Posterior vena cava (tissue), 2 donors: Measurements from ENCODE around the gene FOXD3. TPM values are rescaled to one million over a fixed set of nuclear protein-coding genes. Genes with fewer than 3 reads are reported as not detected.

Source experiments
- DNase-seq: peaks from one replicate; pipeline ENCODE4 v3.0.0-alpha.2; 2020; ENCODE audit warnings: low spot score
- intact Hi-C, 2 donors: fragments of 100-400 bp; cut with DNase I; formaldehyde crosslinking; loops; one replicate each; pipeline versions ENCODE4 v1.14.1 to v1.14.2; 2022 to 2023
- total RNA-seq, 2 donors: library from RNA; stranded (reverse); fragmentation: NEBNext Ultra II Directional; extraction: Animal tissue kit (Norgen Biotek cat#: 25700); gene quantifications; one replicate each; pipeline ENCODE4 v1.2.1, GENCODE V29; 2021
- donor health status: DM: yes; HTN: yes; CAD: no.
- donor health status: DM: yes; HTN: yes; CAD: no.

Gene FOXD3
- total RNA-seq, 2 donors from 2014 or later, result 0.14 to 0.19 TPM

DNA sequence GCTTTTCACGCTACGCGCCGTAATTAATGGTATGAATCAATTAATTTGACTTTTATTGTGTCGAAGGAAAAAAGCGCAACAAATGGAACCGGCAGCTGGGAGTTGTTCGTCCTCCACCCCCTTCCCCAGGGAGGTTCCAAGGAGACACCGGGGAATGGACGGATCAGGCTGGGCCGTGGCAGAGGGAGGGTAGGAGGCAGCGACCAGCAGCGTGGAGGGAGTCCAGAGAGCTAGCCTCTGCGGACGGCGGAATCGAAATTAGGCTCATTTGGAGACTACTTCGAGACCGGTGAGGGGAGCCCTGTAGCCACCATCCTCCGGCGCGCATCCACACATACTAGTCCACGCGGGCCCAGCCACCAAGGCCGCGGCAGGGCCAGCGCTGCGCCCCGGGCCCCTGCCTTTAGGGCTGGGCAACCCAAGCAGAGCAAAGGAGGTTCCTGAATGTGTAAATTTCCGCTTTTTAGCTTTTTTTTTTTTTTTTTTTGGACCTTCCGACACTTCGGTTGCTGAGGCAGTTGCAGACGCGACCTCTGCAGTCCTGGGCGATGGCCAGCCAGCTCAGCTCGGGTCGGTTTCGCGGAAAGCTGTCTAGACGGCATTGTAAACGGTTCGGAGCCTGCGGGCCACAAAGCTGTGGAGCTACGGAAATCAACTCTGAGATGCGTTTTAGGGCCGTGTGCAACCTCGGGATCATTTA, 2.2 kb upstream of the FOXD3 start:
- DNase-seq, result no peak
- intact Hi-C loops, result no loop called here

DNA sequence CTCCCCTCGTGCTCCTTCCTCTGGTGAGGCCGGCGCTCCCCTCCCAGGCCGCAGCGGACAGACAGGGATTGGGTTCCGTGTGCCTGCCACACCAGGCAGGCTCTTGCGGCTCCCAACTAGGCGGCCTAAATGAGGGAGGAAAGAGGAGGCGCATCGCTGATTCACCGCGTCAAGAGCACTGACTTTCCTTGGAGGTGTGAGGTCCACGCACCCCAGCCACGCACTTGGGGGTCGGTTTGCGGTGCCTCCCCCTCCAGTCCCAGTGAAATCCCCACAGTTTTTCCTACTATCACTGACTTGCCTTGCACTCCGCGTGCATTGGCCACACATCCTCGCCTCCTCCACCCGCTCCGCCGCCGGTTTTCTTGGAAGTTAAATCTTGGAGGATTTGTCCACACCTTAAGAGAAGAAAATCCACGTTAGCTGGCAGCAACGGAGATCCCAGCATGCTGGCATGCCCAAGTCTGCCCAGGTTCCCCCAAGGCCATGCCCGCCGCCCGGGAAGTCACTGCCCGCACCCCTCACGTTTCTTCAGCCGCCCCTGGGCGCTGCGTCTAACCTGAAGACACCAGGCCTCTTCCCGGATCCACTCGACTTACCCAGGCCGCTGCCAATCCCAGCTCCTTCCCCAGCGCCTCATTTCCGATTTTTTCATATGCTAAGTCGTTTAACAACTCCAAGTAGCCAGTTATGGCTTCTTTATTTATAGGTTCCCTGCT, 1.1 kb upstream of the FOXD3 start:
- DNase-seq, result no peak
- intact Hi-C loops, result no loop called here

DNA sequence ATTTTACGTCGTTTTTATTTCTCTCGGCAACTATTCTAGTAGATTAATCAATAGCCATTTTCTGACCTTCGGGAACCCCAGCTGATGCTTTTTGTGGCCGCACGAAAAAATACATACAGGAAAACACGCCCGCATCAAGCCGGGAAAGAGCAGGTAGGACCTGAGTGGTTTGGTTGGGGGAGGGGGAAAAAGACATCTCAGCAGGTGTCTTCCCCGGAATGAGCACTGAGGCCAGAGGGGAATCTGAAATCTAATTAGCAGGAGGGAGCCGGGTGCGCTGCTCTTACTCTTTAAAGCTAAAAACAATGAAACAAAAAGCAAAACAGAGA, 618 bp upstream of the FOXD3 start:
- DNase-seq, result no peak
- intact Hi-C loops, result no loop called here

DNA sequence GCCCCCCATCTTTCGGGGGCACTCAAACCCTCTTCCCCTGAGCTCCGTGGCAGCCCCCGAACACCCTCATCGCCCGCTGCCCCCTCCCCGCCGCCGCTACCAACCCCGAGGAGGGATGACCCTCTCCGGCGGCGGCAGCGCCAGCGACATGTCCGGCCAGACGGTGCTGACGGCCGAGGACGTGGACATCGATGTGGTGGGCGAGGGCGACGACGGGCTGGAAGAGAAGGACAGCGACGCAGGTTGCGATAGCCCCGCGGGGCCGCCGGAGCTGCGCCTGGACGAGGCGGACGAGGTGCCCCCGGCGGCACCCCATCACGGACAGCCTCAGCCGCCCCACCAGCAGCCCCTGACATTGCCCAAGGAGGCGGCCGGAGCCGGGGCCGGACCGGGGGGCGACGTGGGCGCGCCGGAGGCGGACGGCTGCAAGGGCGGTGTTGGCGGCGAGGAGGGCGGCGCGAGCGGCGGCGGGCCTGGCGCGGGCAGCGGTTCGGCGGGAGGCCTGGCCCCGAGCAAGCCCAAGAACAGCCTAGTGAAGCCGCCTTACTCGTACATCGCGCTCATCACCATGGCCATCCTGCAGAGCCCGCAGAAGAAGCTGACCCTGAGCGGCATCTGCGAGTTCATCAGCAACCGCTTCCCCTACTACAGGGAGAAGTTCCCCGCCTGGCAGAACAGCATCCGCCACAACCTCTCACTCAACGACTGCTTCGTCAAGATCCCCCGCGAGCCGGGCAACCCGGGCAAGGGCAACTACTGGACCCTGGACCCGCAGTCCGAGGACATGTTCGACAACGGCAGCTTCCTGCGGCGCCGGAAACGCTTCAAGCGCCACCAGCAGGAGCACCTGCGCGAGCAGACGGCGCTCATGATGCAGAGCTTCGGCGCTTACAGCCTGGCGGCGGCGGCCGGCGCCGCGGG, 837 bp downstream of the FOXD3 start:
- no peak for DNase-seq
- intact Hi-C loops, result no loop called here

DNA sequence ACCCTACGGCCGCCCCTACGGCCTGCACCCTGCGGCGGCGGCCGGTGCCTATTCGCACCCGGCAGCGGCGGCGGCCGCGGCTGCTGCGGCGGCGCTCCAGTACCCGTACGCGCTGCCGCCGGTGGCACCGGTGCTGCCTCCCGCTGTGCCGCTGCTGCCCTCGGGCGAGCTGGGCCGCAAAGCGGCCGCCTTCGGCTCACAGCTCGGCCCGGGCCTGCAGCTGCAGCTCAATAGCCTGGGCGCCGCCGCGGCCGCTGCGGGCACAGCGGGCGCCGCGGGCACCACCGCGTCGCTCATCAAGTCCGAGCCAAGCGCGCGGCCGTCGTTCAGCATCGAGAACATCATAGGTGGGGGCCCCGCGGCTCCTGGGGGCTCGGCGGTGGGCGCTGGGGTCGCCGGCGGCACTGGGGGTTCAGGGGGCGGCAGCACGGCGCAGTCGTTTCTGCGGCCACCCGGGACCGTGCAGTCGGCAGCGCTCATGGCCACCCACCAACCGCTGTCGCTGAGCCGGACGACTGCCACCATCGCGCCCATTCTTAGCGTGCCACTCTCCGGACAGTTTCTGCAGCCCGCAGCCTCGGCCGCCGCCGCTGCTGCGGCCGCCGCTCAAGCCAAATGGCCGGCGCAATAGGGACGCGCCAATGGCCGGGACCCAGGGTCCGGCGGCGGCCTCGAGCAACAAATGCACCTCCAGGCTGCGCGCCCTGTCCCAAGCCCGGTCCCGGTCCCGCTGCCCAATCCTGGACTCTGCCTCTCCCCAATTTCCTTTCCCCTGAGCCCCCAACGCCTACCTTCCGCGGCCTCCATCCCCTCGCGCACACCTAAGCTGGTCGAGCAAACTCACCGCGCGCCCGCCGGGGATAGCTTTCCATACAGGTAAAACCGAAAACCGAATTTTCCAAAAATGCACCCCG, 1.8 kb downstream of the FOXD3 start:
- DNase-seq, result no peak
- intact Hi-C loops, result no loop called here

DNA sequence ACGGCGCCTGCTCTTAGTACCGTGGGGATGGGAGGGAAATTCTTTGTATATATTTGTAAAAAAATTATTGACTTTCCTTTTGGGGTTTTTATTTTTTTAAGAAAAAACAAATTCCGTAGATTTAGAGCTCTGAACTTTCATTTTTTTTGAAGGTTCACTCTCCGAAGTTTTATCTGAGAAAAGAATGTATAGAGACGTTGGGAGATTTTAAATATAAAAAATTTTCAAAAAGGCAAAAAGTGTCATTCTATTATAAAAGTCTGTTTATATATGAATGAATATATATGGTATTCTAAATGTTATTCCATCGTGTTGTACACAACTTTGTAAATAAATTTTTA, 2.4 kb downstream of the FOXD3 start:
- no peak for DNase-seq
- intact Hi-C loops, result no loop called here

DNA sequence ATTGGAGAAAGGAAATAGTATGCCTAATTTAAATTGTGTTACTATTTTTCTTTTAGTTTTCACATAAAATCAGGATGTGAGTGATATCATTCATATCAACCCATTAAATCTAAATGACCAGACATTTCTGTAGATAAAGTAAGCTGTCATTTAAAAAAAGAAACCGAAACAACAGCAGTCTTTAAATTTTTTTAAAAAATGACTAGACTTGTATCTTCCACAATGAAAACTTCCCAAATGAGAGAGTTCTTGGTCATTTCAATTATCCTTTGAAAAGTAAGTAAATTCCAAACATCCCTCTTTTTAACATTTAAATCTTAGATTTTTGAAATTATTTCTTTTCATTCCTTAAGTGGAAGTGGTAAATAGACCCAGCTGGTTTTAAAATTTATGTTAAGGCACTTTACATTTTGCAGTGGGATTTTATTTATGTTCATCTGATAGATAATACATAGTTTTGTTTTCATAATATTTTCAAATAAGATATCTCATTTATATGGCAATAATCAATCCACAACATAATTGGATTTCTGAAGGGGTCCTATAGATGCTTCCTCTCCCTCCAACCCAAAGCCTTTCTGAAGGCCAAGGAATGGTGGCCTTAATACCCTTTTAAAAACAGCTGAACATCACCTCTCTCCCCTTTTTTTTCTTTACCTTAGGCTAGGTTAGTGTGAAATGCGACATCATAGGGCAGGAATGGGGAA, 3.1 kb downstream of the FOXD3 start:
- DNase-seq, result no peak

DNA sequence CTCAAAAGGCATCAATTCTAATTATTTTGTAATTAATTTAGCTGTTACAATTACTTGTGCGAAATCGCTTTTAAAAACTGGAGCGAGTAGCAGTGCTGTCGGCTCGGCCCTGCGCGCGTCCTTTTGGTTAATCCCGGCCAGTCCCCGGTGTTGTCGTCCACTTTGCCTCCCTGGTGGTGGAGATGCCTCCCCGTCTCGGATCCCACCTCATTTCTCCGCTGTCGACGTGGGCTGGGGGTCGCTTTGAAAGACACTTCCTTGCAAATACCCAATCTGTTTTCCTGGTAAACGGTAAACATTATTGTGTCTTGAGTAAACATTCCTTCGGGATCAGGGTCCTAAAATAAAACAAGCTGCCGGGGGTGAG, 3.7 kb downstream of the FOXD3 start:
- intact Hi-C loops, result no loop called here

More for the DNA sequence above, 3.1 kb downstream of the FOXD3 start:
- intact Hi-C loops, result no loop called here

DNA sequence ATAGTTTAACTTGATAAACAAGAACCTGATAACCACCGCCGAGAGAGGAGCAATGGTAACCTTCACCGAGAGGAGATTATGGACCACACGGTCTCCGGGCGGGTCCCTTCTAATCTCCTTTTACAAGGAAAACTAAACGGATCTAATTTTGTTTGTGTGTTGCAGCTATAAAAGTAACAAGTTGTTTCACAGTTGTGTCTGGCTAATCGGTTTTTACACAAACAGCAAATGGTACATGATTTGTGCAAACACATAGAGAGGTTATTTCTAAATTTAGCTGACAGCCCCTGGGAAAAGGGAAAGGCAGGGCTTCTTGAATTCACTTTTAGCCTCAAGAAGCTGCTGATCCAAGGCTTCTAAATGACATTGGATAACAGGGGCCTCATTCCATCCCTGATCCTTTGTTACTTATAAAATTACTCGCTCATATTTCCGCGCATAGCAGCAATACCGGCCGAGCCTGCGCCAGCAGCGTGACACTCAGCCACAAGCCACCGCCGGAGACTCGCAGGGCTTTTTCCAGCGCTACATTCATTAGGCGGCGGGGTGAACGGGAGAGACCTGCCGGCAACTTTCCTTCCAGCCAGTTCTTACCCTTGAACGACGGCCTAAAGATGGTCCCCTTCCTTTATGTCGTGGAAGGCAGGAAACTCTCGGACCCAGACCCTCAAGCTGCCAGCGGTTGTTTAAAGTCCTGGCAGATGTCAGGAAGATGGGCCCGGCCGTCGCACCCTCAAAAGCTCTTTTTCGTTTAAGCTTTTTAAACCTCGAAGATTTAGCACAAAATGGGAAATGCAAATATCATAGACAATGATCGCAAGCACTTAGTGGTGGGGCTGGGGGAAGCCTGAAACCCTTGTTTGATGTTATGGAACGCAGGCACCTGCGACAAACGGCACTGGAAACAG, 4.4 kb downstream of the FOXD3 start:
- no peak for DNase-seq
- intact Hi-C loops, result no loop called here

More for the DNA sequence above, 3.7 kb downstream of the FOXD3 start:
- DNase-seq, result no peak

DNA sequence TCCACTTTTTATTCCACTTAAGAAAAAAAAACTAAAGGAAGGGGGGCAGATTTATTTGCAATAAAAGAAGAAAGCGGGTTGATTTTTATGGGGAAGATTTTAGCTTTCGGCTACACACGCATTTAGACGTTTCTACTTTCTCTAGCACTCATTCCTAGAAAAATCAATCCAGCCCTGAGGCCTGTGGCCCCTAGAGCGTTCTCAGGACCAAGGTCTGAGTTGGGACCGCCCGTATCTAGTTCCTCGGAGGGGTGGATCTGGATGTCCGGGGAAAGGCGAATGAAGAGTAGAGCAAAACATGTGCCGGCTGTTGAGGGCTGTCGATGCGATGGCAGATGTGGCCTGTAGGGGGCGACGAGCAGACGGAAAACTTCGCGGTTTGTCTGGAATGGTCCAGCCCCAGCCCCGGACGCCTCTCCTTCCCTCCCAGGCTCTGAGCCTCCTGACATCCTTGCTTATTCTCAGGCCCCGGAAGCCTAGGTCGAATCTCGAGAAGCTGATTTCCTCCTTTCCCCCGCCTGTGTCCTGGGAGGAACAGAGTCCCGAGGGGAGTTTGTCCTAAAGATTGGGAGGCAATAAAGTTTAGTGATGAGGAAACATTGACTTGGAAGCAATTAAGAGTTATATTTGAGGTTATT, 5.2 kb downstream of the FOXD3 start:
- intact Hi-C loops, result no loop called here
- DNase-seq, result no peak

DNA sequence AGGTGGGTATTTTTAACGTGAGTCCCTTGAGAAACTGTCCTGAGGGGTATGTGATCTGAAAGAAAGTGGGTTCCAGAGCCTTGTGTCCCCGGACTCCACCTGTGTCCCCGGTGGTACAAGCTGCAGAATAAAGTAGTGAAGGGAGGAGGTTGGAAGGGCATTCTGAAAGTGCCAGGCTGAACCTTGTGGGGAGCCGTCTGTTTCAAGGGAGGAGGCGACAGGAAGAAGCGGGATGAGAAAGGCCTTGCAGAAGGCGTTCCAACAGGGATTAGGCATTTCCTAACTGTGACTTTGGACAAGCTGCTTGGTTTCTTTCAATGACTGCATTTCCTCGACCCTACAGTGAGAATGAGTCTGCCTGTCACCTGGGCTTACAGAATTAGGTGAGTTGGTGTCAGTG, 5.8 kb downstream of the FOXD3 start:
- intact Hi-C loops, result no loop called here
- DNase-seq, result no peak

DNA sequence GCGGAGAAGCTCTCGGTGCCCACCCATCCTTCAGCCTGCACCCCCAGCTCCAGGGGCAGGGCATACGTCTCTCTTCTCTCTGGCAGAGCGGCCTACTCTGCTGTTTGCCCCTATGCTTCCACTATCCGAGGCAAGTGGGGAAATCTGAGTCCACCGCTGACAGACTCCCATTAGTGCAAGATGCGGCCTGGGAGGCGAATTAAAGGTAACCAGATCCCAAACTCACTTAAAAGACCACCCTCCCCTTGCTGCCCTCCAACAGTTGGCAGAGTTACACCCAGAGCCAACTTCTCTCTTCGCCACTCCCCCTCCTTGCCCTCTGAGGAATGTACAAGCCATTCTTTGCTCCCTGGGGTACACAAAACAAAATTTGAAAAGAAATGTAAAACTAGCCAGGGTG, 6.4 kb downstream of the FOXD3 start:
- DNase-seq, result no peak
- intact Hi-C loops, result no loop called here

DNA sequence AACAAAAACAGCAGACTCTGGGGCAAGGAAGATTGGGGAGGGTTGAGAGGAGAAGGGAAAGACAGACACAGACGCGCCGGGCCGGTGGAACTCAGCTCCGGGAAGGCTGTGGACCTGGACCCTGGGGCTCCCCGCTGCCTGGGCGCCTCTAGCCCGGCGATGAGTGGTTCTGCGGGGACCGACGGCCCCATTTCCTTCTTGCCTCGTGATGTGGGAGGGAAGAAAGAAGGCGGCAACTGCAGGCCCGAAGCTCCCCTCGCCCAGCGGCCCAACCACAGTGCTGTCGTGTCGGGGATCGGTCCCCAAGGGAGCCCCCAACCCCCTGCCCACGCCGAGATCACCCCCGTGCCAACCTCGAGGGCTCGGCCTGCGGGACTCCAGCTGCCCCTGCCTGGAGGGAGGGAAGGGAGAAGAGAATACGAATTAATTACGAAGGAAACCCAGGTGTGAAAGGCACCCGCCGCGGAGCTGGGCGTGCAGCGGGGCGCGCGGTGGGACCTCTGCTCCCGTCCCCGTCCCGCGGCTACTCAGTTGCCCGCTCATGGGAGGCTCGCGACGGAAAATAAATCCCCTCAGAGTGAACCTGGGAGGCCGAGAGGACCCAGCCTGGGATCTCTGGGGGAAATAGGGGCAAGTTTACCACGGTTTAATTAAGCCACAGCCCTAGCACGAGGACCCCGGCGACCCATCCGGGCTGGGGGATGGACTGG, 7.4 kb downstream of the FOXD3 start:
- intact Hi-C loops, result no loop called here

DNA sequence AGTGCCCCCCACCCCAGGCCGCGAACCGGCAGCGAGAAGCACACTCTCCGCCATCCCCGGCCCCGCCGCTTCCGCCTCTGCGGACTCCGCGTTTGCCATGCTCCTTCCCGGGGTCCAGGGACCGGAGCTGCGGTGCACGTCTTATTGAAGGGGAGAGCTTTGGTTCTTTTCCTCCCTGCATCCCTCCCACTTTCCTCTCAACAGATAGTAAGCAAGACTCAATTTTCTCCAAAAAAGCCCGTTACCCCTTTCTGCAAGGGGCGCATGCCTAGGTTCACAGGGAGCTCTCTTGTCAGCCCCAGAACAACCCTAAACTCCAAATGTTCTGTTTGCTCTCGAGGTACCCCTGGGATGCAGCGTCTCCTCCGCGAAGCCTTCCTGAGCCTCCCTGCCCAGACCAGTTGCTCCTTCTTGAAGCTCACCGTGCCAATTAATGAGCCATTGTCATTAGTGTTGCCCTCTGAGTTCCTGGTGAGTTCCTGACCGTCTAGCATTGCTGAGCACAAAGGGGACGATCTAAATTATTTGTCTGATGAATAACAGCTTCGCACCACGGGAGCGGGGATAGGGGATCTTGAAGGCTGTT, 8.1 kb downstream of the FOXD3 start:
- DNase-seq, result no peak
- intact Hi-C loops, result no loop called here

More for the DNA sequence above, 7.4 kb downstream of the FOXD3 start:
- no peak for DNase-seq

DNA sequence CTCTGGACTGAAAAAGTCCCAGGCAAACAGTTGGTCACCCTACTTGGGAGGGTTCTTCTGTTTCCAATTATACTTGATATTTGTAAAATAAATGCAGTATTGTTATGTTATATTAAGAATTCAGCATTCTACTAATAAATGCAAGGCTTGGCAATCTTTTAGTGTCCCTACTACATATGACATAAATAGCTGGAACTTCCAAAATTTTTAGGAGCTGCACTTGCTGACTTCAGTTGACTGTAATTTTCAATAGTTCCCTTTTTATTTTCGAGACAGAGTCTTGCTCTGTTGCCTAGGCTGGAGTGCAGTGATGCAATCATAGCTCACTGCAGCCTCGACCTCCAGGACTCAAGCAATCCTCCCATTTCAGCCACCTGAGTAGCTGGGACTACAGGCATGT, 20.0 kb downstream of the FOXD3 start:
- no peak for DNase-seq
- intact Hi-C loops, result no loop called here

DNA sequence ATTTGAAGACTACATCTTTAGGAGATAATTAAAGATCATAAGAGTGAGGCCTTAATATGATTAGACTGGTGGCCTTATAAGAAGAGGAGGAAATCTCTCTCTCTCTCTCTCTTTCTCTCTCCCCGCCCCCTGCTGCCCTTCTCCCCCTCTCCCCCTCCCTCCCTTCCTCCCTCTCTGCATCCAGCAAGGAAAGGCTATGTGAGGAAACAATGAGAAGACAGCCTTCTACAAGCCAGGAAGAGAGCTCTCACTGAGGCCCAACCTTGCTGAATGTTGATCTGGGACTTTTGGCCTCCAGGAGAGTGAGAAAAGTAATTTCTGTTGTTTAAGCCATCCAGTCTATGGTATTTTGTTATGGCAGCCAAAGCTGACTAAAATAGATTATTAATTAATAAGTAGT, 21.6 kb downstream of the FOXD3 start:
- DNase-seq, result no peak
- intact Hi-C loops, result no loop called here
